ENCODE measurements around the gene TAP1. TPM values are rescaled to one million over a fixed set of nuclear protein-coding genes. Genes with fewer than 3 reads are reported as not detected.

TAP1 gene
- total and polyA plus RNA-seq, 9 of the 15 experiments (the other 6 are each of a cell fraction or from before 2014, with no cell fraction given): 1.3 to 6.0 (median 4.2) TPM

- no peak overlapping the region for H3K4me3 ChIP-seq
- ChIA-PET POLR2A (interaction anchor here (0.6 to 0.8 kb wide), 3 partner anchors 31 to 127 kb away, joined by 3 to 4 read pairs (median 3); no protein-coding TSS in a partner anchor), CTCF (ENCODE audit: low intra/inter-chr PET ratio) (no interaction called here)
- no TSS peak for BruUV-seq (replicated peaks)
- no peaks in the 10 kb centered on the region for H4K20me1 ChIP-seq (replicated peaks; ENCODE audit: control insufficient read depth, insufficient read depth, low read length)
- H2AFZ ChIP-seq (ENCODE audit: low read depth, low read length): no peak overlapping the region
- H3K9me1 ChIP-seq (ENCODE audit: control insufficient read depth, insufficient read depth, low read length): no peaks in the 10 kb centered on the region
- intact Hi-C loops (cut with micrococcal nuclease): no loop called here
- H3K79me2 ChIP-seq (ENCODE audit: control insufficient read depth, insufficient read depth, low read length): no peaks in the 10 kb centered on the region
- H3K36me3 ChIP-seq (ENCODE audit: control insufficient read depth, insufficient read depth, low read length): no peaks in the 10 kb centered on the region
- H3K27me3 ChIP-seq (ENCODE audit: control insufficient read depth in 2 of 2, insufficient read depth in 2 of 2, low read length in 2 of 2): peaks cover 32 to 38% of the 10 kb centered on the region in 2 experiments
- H3K9ac ChIP-seq (ENCODE audit: insufficient read depth in 1 of 2, low read depth in 2 of 2, low read length in 2 of 2): no peak overlapping the region
- DNase-seq (ENCODE audit: extremely low read depth in 1 of 4, low spot score in 3 of 4) (no peak), FAIRE-seq (no peak), ATAC-seq (no peak)
- in situ Hi-C loops (cut with MboI): no loop called here
- H3K4me1 ChIP-seq (replicated peaks in 1 of 2; ENCODE audit: control insufficient read depth in 2 of 2, insufficient read depth in 2 of 2, low read length in 2 of 2): peaks cover 0 to 8% of the 10 kb centered on the region in 2 experiments; a peak in 2 of 5 replicates
- H3K27ac ChIP-seq (ENCODE audit: extremely low read depth, low read depth, low read length): no peak overlapping the region
- TF ChIP-seq POLR3G (IDR thresholded peaks at IDR 0.05; ENCODE audit: extremely low read depth, insufficient read length, insufficient replicate concordance) (no peak), DDX20 (tag; IDR thresholded peaks at IDR 0.05; ENCODE audit: low read depth) (no peak), RBM15 (IDR thresholded peaks at IDR 0.05; ENCODE audit: insufficient read depth, low read length) (no peak), SIN3B (IDR thresholded peaks at IDR 0.05; ENCODE audit: low read depth) (no peak), ZNF668 (CRISPR knock-in tag; IDR thresholded peaks at IDR 0.05) (no peak), RBM25 (IDR thresholded peaks at IDR 0.05; ENCODE audit: low read depth, low read length, severe bottlenecking) (no peak)
- no peaks in the 10 kb centered on the region for H3K9me3 ChIP-seq (replicated peaks; ENCODE audit: control insufficient read depth, insufficient read depth, low read depth, low read length)
- WGBS (ENCODE audit: insufficient coverage, low coverage, missing lambda C conversion rate): 0% methylated on average over 1 of the region's 1 CpG
- no peak overlapping the region for H3K4me2 ChIP-seq (ENCODE audit: insufficient read depth, low read length)
Measured at GRCh38 chr6:32890831-32891230, 37.3 kb upstream of the TAP1 start.

Data from K562 (cell line).